ENCODE data around the gene HNF4A. TPM values are rescaled to one million over a fixed set of nuclear protein-coding genes. Genes with fewer than 3 reads are reported as not detected.

The HNF4A gene
- total and polyA plus RNA-seq, 2 of the 4 experiments (the other 2 are of a cell fraction), result not detected

GRCh38 chr20:44426879-44427790 lies 71.6 kb downstream of the HNF4A start:
- intact Hi-C loops (cut with micrococcal nuclease) (no loop called here), dilution Hi-C loops (cut with HindIII; ENCODE audit: low sequenced_read_pairs, unreplicated experiment) (no loop called here), in situ Hi-C loops (cut with MboI; ENCODE audit: low sequenced_read_pairs) (no loop called here)
- Histone ChIP-seq H4K8ac (ENCODE audit: low read depth in 2 of 2, low read length in 2 of 2) (no peak overlapping the region), H3K27me3 (ENCODE audit: control insufficient read depth, insufficient read depth, low read length) (peaks cover 21% of the 10 kb centered on the region), H2BK5ac (ENCODE audit: low read depth, low read length, poor library complexity, severe bottlenecking) (no peak overlapping the region), H3K4me2 (ENCODE audit: low read depth, low read length) (no peak overlapping the region), H4K20me1 (ENCODE audit: insufficient read depth, low read length) (no peaks in the 10 kb centered on the region), H4K5ac (ENCODE audit: low read depth, low read length) (no peak overlapping the region), H2AFZ (replicated peaks; ENCODE audit: low read length, poor library complexity) (no peak overlapping the region), H3K23ac (ENCODE audit: low read depth, low read length) (no peak overlapping the region), H4K91ac (ENCODE audit: insufficient read depth, low read depth, low read length) (no peak overlapping the region), H2AK9ac (replicated peaks; ENCODE audit: low read depth, low read length, poor library complexity) (no peak overlapping the region), H2BK20ac (ENCODE audit: low read depth, low read length) (no peak overlapping the region), H3K4ac (ENCODE audit: low read depth, low read length) (no peak overlapping the region), H3K79me1 (ENCODE audit: low read depth in 1 of 2, low read length in 2 of 2) (no peaks in the 10 kb centered on the region), H2AK5ac (ENCODE audit: low read depth, low read length) (no peak overlapping the region), H2BK15ac (ENCODE audit: low read depth, low read length) (no peak overlapping the region), H3K18ac (ENCODE audit: low read depth, low read length) (no peak overlapping the region), H2BK120ac (ENCODE audit: low read depth, low read length) (no peak overlapping the region), H3K4me1 (ENCODE audit: control insufficient read depth, insufficient read depth, low read length) (no peaks in the 10 kb centered on the region), H3K14ac (replicated peaks; ENCODE audit: low read depth, low read length) (no peak overlapping the region), H3K9ac (ENCODE audit: low read depth, low read length) (no peak overlapping the region), H3K9me1 (ENCODE audit: insufficient read depth, low read length) (no peaks in the 10 kb centered on the region), H3K36me3 (ENCODE audit: control insufficient read depth, insufficient read depth, low read length) (no peaks in the 10 kb centered on the region), H3K56ac (ENCODE audit: extremely low read depth, insufficient read depth, low read length) (no peak overlapping the region), H3K4me3 (ENCODE audit: insufficient read depth, low read depth, low read length) (no peak overlapping the region), H3K27ac (ENCODE audit: insufficient read depth, low read length) (no peak overlapping the region), H3K9me3 (ENCODE audit: control insufficient read depth, insufficient read depth, low read length) (no peaks in the 10 kb centered on the region)
- ChIA-PET POLR2A (ENCODE audit: unreplicated experiment) (no interaction called here), CTCF (no interaction called here)
- BruUV-seq (replicated peaks), result no TSS peak
- TF ChIP-seq MAZ (IDR thresholded peaks at IDR 0.05; ENCODE audit: borderline replicate concordance, low read depth, low read length) (no peak), RFX5 (IDR thresholded peaks at IDR 0.05; ENCODE audit: low read depth, low read length) (no peak), MAFK (IDR thresholded peaks at IDR 0.05; ENCODE audit: low read depth, low read length) (no peak), FOS (IDR thresholded peaks at IDR 0.05; ENCODE audit: low read depth, low read length) (no peak), POLR2A (IDR thresholded peaks at IDR 0.05; ENCODE audit: low read depth, low read length) (no peak), CHD1 (IDR thresholded peaks at IDR 0.05; ENCODE audit: low read depth, low read length) (no peak), SMC3 (IDR thresholded peaks at IDR 0.05; ENCODE audit: low read depth, low read length) (no peak), MXI1 (IDR thresholded peaks at IDR 0.05; ENCODE audit: borderline replicate concordance, low read depth, low read length) (no peak), NFE2L2 (IDR thresholded peaks at IDR 0.05; ENCODE audit: low read depth, low read length) (no peak), RAD21 (IDR thresholded peaks at IDR 0.05; ENCODE audit: low read length) (no peak), CEBPB (IDR thresholded peaks at IDR 0.05; ENCODE audit: low read depth, low read length) (no peak), BHLHE40 (IDR thresholded peaks at IDR 0.05; ENCODE audit: low read depth, low read length) (no peak)
- TF ChIP-seq, protein P1, sequence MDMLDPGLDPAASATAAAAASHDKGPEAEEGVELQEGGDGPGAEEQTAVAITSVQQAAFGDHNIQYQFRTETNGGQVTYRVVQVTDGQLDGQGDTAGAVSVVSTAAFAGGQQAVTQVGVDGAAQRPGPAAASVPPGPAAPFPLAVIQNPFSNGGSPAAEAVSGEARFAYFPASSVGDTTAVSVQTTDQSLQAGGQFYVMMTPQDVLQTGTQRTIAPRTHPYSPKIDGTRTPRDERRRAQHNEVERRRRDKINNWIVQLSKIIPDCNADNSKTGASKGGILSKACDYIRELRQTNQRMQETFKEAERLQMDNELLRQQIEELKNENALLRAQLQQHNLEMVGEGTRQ (IDR thresholded peaks at IDR 0.05; ENCODE audit: low read depth, low read length), result no peak
- TF ChIP-seq, protein P2, sequence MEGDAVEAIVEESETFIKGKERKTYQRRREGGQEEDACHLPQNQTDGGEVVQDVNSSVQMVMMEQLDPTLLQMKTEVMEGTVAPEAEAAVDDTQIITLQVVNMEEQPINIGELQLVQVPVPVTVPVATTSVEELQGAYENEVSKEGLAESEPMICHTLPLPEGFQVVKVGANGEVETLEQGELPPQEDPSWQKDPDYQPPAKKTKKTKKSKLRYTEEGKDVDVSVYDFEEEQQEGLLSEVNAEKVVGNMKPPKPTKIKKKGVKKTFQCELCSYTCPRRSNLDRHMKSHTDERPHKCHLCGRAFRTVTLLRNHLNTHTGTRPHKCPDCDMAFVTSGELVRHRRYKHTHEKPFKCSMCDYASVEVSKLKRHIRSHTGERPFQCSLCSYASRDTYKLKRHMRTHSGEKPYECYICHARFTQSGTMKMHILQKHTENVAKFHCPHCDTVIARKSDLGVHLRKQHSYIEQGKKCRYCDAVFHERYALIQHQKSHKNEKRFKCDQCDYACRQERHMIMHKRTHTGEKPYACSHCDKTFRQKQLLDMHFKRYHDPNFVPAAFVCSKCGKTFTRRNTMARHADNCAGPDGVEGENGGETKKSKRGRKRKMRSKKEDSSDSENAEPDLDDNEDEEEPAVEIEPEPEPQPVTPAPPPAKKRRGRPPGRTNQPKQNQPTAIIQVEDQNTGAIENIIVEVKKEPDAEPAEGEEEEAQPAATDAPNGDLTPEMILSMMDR (conservative IDR thresholded peaks at IDR 0.05; ENCODE audit: low read depth, low read length), result no peak
- TF ChIP-seq, protein P3, sequence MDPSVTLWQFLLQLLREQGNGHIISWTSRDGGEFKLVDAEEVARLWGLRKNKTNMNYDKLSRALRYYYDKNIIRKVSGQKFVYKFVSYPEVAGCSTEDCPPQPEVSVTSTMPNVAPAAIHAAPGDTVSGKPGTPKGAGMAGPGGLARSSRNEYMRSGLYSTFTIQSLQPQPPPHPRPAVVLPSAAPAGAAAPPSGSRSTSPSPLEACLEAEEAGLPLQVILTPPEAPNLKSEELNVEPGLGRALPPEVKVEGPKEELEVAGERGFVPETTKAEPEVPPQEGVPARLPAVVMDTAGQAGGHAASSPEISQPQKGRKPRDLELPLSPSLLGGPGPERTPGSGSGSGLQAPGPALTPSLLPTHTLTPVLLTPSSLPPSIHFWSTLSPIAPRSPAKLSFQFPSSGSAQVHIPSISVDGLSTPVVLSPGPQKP (IDR thresholded peaks at IDR 0.05; ENCODE audit: borderline replicate concordance, low read depth, low read length), result no peak
- WGBS, 2 experiments (ENCODE audit: extremely low coverage in 2 of 2, insufficient read length in 1 of 2), result 58% methylated on average over 5 of the region's 10 CpGs; no CpG with 5 or more reads in 1 of the 2 experiments
- ATAC-seq (ENCODE audit: low read depth), result no peak
- no peak for DNase-seq
